ENCODE results near the gene RTN1.

The RTN1 gene

DNA sequence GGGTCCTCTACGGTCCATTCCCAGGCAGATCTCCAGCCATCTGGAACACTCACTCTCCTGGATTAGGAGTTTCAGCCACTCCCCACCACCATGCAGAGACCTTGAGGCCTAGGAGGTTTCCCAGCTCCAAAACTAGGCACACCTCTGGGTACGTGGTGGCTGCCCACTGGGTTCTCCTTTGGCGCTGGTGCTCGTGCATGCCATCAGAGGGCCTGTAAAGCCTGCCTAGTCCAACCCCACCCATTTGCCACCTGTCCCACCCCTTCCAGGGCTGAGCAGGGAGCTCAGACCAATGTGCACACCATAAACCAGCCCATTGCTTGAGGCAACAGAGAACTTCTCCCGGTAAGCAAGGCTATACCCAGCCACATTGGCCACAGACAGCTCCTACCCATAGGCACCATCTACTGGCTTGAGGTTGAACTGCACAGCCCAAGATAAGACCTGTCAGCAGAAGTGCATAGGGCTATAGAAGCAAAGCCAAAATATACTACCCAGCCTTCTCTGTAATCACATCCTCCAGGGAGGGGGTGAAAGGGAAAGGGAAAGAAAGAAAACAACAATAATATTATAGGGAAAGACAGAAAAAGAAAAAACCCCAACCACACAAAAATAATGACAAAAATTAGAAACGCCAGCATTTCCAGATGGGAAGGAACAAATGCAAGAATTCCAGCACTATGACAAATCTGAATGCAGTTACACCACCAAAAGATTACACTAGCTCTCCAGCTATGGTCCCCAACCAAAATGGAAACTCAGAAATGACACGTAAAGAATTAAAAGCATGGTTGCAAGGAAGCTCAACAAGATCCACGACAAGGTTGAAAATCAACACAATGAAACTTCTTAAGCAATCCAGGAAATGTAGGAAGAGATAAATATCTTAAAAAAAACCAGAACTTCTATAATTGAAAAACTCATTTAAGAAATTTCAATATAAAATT is 182.1 kb downstream of the RTN1 start:
- TF ChIP-seq GATA2 (IDR thresholded peaks at IDR 0.05; ENCODE audit: low read depth, low read length) (no peak), GATA3 (IDR thresholded peaks at IDR 0.05; ENCODE audit: low read depth, low read length) (no peak)

- TF ChIP-seq GATA2 (IDR thresholded peaks at IDR 0.05; ENCODE audit: low read depth, low read length) (no peak), GATA3 (IDR thresholded peaks at IDR 0.05; ENCODE audit: low read depth, low read length) (no peak)
Observed at GRCh38 chr14:59687663-59688062, 182.9 kb downstream of the RTN1 start.

GRCh38 chr14:59679872-59680271 is 190.7 kb downstream of the RTN1 start:
- TF ChIP-seq GATA3 (IDR thresholded peaks at IDR 0.05; ENCODE audit: low read depth, low read length) = no peak
- TF ChIP-seq GATA2 (IDR thresholded peaks at IDR 0.05; ENCODE audit: low read depth, low read length) = no peak

- TF ChIP-seq GATA3 (IDR thresholded peaks at IDR 0.05; ENCODE audit: low read depth, low read length) (no peak), GATA2 (IDR thresholded peaks at IDR 0.05; ENCODE audit: low read depth, low read length) (no peak)
Observed at GRCh38 chr14:59678352-59678751, 192.2 kb downstream of the RTN1 start.

- TF ChIP-seq GATA3 (IDR thresholded peaks at IDR 0.05; ENCODE audit: low read depth, low read length) = no peak
- no peak for TF ChIP-seq GATA2 (IDR thresholded peaks at IDR 0.05; ENCODE audit: low read depth, low read length)
Observed at GRCh38 chr14:59677771-59678231, 192.8 kb downstream of the RTN1 start.

GRCh38 chr14:59675394-59675793 is 195.2 kb downstream of the RTN1 start:
- TF ChIP-seq GATA3 (IDR thresholded peaks at IDR 0.05; ENCODE audit: low read depth, low read length) (no peak), GATA2 (IDR thresholded peaks at IDR 0.05; ENCODE audit: low read depth, low read length) (no peak)

- TF ChIP-seq GATA3 (IDR thresholded peaks at IDR 0.05; ENCODE audit: low read depth, low read length) = no peak
- no peak for TF ChIP-seq GATA2 (IDR thresholded peaks at IDR 0.05; ENCODE audit: low read depth, low read length)
Observed at GRCh38 chr14:59664741-59665140, 205.8 kb downstream of the RTN1 start.

- TF ChIP-seq GATA2 (IDR thresholded peaks at IDR 0.05; ENCODE audit: low read depth, low read length) (no peak), GATA3 (IDR thresholded peaks at IDR 0.05; ENCODE audit: low read depth, low read length) (no peak)
Observed at GRCh38 chr14:59657769-59658168, 212.8 kb downstream of the RTN1 start.

DNA sequence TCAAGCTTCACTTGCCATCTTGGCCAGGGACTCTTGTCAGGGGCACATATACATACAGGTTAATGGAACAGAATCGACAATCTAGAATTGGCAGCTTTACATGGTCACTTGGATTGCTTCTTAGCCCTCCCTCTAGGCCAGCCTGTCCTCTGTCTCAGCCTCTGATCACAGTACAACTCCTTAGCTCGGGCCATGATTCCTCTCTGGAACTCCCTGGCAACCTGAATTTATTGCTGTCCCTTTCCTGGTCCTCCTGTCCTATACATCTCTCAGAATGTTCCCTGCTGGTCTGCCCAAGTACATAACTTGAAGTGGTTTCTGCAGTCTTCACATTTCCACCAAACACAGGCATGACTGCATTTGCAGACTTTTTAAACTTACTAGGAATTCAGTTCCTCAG is 214.1 kb downstream of the RTN1 start:
- TF ChIP-seq GATA3 (IDR thresholded peaks at IDR 0.05; ENCODE audit: low read depth, low read length) (no peak), GATA2 (IDR thresholded peaks at IDR 0.05; ENCODE audit: low read depth, low read length) (no peak)

DNA sequence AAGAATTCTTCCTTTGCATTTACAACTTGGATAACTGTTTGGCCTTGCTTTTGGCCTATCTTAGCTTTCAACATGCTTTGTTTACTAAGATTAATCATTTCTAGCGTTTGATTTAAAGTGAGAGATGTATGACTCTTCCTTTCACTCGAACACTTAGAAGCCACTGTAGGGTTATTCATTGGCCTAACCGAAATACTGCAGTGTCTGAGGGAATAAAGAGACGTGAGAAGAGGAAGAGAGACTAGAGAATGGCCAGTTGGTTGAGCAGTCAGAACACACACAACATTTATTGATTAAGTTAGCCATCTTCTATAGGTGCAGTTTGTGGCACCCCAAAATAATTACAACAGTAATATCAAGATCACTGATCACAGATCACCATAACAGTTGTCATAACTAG is 231.7 kb downstream of the RTN1 start:
- no peak for TF ChIP-seq GATA2 (IDR thresholded peaks at IDR 0.05; ENCODE audit: low read depth, low read length)
- TF ChIP-seq GATA3 (IDR thresholded peaks at IDR 0.05; ENCODE audit: low read depth, low read length) = no peak

GRCh38 chr14:59634617-59635016 is 236.0 kb downstream of the RTN1 start:
- TF ChIP-seq GATA2 (IDR thresholded peaks at IDR 0.05; ENCODE audit: low read depth, low read length) (no peak), GATA3 (IDR thresholded peaks at IDR 0.05; ENCODE audit: low read depth, low read length) (no peak)

DNA sequence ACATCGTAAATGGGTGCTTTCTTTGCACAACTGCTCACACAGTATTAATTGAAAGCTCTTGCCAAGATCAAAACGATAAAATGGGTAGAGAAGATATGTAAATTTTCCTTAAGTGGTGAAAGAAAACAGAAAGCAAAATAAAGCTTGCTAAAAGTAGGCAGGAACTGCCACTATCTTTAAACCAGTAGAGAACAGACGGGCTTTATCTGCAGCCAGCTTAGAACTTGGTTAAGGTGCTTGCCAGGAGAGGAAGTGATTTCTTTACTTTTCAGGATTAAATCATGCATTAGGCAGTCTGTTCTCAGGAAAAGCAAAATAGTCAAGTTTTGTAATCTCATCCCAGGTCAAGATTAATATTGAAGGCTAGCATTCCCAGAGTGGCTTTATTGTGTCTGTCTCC is 237.1 kb downstream of the RTN1 start:
- TF ChIP-seq GATA2 (IDR thresholded peaks at IDR 0.05; ENCODE audit: low read depth, low read length) (no peak), GATA3 (IDR thresholded peaks at IDR 0.05; ENCODE audit: low read depth, low read length) (no peak)

DNA sequence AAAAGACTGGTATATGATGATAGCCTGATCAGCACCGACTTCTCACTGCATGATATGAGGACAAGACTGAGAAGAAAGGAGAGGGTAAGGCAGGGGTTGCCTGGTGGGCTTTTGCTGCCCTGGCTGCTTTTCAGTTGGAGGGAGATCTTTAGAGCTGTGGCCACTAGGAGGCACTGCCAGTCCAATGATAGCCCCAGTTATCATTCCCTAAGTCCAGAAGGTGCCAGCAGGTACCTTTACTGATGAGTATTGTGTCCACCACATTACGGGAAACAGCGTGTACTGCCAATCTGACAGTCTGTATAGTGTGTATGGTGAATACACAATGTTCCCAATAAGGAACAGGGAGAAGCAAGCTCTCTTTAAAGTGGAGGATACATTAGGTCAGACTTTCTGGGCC is 238.2 kb downstream of the RTN1 start:
- TF ChIP-seq GATA3 (IDR thresholded peaks at IDR 0.05; ENCODE audit: low read depth, low read length) (no peak), GATA2 (IDR thresholded peaks at IDR 0.05; ENCODE audit: low read depth, low read length) (no peak)

DNA sequence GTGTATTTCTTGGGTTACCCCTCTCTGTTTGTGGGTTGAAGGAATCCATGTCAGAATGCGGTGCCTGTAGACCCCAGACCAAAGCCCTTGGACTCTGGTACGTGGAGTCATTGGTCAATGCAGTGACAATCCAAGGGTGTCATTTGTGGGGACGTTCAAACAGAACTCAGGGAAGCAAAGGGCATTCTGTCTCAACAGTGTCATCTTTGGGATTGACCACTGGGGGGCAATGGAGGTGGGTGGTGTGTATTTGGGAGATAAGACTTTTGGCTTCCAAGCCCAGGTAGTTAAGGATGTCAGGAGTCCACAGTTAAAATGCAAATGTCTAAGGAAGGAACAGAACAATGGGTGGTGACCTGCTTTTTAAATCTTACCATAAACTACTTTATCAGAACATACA is 239.3 kb downstream of the RTN1 start:
- 0 out of 2 replicates have a peak, but pooled peaks have one; percentile 7 for TF ChIP-seq GATA2 (IDR thresholded peaks at IDR 0.05; ENCODE audit: low read depth, low read length)
- no peak for TF ChIP-seq GATA3 (IDR thresholded peaks at IDR 0.05; ENCODE audit: low read depth, low read length)

- TF ChIP-seq GATA3 (IDR thresholded peaks at IDR 0.05; ENCODE audit: low read depth, low read length) = no peak
- no peak for TF ChIP-seq GATA2 (IDR thresholded peaks at IDR 0.05; ENCODE audit: low read depth, low read length)
Observed at GRCh38 chr14:59630288-59630963, 240.2 kb downstream of the RTN1 start.
